Stomach (tissue), 4 donors: Measurements from ENCODE around the gene NPEPPS.
"Not testable (repeated sequence)": the region's sequence is repeated elsewhere in the genome, so short reads cannot be mapped to it uniquely, and the experiment has no call there.

ENCODE experiments used
- CTCF ChIP-seq, 7 experiments: fragments of 450-650 bp in 4 of 7; fragments of 200-600 bp in 3 of 7; sonication (generic) in 3 of 7; IDR thresholded peaks; one replicate each; pipeline ENCODE4 v1.5.1; 2016 to 2019; ENCODE audit warnings: antibody characterized with exemption in 7 of 7, control low read depth in 2 of 7, mild to moderate bottlenecking in 1 of 7
- EP300 ChIP-seq: sonication (generic); formaldehyde crosslinking; IDR thresholded peaks from one replicate; pipeline ENCODE4 v1.6.1; 2017; ENCODE audit warnings: antibody characterized with exemption
- POLR2A ChIP-seq, 4 donors: fragments of 450-650 bp; IDR thresholded peaks; one replicate each; pipeline ENCODE4 v1.6.1; 2016; ENCODE audit warnings: antibody characterized with exemption in 4 of 4, control low read depth in 2 of 4, mild to moderate bottlenecking in 1 of 4, moderate library complexity in 1 of 4
- POLR2AphosphoS5 ChIP-seq, 3 donors: sonication (generic); formaldehyde crosslinking; IDR thresholded peaks; one replicate each; pipeline ENCODE4 v1.6.1; 2016; ENCODE audit warnings: antibody characterized with exemption in 3 of 3

GRCh38 chr17:47560517-47561043, 29.7 kb downstream of the NPEPPS start:
- not testable (repeated sequence) for TF ChIP-seq CTCF (IDR thresholded peaks at IDR 0.05); POLR2AphosphoS5 (IDR thresholded peaks at IDR 0.05); POLR2A (IDR thresholded peaks at IDR 0.05); EP300
